Putamen (tissue), 1 donor: ENCODE data around the gene SAMD14.
A peak's percentile ranks its signal among the peaks of the same experiment; 100 is the strongest.

Experiments used
- DNase-seq: peaks from one replicate; pipeline ENCODE4 v3.0.0-alpha.2; 2016; ENCODE audit warnings: low spot score

SAMD14 gene

DNA sequence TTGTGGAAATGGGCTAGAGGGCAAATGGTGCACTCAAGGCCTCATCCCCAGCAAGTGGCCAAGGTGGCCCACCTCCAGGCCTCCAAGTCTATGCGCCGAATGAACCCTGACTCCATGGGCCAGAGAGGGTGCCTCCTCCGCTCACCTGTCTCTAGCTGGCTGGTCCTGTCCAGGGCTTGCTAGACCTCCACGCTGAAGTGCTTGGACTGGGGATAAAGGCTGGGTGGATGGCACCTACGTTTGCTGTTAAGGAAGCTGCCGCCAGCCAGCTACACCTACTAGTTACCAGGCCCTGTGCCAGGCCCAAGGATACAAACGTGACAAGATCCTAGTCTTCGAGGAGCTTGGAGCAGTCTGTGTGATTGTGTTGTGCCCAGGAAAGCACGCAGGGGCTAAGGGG, 35.1 kb upstream of the SAMD14 start:
- DNase-seq = no peak

DNA sequence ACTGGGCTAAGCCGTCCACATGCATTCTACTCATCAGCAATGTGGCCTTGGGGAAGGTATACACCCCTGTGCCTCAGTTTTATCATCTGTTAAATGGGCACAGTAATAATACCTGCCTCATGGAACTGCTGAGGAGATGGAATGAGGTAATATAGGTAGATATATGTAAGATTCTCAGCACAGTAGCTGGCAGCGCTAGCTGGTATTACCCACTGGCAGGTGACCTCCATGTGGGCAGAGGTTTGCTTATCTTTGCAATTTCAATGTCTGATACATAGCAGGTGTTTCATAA, 34.7 kb upstream of the SAMD14 start:
- DNase-seq = no peak

DNA sequence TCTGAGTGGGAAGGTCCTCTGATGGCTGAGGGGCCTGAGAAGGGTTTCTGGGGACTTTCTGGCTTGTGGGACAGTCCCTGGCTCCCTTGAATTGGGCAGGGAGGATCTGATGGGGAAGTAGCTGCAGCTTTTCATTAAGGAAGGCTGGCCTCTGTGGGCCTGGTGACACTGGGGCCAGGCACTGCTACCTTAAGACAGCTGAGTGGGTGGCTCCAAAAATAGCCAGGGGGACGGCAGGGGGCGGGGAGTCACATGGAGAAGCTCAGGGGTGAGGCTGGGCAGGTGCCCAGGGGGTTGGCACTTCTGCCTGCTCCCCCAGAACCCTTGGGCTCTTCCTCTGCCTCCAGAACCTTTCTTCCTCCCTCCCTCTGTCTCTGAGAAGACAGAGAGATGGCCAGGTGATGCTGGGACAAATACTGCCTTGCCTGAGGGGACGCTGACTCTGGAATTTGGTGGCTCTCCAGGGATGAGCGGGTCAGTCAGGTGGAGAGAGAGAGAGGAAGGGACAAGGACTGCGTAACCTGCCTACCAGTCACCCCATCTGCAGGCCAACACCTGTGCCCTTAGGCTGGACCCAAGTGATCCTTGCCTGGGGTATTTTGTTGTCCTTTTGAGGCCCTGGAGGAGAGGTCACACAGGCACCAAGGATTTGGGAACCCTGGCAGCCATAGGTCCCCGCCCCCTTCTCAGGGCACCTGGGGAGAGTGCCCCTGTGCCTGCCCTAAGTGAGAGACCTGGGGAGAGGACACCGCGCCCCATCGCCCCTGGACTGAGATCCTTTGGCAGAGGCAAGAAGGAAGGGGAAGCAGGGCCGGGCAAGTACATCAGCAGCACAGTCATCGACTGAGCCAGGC, 34.1 kb upstream of the SAMD14 start:
- DNase-seq = no peak

DNA sequence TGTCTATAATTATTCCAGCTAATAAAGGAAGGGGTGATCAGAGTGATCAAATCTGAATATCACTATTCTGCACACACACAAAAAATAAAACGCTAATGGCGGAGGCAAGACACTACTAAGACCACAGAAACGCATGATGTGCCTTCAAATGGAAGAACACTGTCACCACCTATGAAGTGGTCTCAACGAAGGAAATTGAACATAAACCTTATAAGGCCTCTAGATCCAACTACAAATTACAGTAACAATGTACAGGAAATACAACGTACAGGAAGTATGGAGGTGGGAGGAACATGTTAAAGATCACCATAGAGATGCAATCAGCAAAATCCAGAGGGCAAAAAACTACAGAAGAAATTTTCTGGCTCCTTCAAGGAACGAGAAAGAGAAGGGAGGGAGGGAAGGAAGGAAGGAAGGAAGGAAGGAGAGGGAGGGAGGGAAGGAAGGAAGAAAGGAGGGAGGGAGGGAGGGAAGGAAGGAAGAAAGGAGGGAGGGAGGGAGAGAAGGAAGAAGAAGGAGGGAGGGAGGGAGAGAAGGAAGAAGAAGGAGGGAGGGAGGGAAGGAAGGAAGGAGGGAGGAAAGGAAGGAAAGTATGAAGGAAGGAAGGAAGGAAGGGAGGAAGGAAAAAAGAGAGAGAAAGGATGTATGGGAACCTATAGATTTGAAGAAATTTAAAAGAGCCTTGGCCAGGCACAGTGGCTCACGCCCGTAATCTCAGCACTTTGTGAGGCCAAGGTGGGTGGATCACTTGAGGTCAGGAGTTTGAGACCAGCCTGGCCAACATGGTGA, 32.7 kb upstream of the SAMD14 start:
- DNase-seq = no peak

DNA sequence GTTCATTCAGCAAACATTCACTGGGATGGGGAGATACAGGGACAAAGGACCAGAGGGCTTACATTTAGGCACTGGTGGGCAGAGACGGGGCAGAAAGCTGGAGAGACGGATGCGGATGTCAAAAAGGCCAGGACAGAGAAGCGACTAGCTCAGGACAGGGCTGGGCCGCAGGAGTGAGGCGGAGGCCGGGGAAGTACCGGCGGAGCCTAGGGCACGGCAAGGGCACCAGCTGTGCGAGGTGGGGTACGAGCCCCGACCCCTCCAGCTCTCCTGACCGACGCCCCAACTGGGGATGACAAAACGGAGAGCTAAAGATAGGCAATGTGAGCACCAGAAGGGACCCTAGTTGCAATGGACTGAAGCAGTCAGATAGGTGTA, 31.9 kb upstream of the SAMD14 start:
- DNase-seq = no peak

GRCh38 chr17:50161023-50161910, 31.3 kb upstream of the SAMD14 start:
- peak; percentile 87 for DNase-seq

DNA sequence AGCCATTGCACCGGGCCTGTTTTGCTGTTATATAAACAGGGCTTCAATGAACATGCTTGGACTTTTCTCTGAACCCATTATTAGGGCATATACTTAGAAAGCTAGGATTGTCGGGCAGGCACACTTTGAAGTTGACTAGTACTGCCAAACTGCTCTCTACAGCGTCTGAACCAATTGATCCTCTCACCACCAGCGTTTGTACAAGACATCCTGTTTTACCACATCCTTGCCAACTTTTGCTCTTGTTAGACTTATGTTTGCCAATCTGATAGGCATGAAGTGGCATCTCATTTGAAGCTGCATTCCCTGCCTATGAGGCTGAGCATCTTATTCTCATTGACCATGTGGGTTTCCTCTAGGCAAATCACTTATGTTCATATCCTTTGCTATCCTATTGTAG, 27.9 kb upstream of the SAMD14 start:
- DNase-seq = no peak

DNA sequence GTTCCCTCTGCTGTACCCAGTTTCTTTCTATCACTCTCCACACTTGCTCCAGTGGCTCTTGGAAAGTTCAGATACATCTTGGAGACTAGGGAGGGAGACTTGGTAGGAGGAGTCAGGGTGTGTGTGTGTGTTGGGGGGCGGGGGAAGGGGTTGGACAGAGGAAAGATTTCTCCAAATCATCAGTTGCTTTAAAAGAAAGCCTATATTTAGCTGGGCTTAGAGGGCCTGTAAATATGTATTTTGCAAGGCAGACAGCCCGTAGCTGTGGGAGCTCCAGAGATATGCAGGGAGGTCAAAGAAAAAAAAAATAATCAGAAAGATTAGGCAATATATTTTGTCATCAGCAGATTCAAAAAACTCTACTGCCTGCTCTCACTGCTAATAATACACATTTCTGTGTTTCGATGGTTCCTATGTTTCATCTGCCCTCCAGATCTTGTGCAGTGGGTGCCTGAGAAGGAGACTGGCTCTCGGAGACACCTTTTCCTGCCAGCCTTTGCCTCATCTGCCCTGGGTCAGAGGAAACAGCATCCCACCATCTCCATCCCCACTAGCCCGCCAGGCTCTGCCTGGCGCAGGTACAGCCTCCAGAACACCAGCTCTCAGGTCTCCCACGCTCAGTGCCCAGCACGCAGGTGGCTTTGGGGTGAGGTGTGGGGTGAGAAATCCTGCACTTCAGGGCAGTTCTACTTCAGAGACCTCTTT, 25.3 kb upstream of the SAMD14 start:
- DNase-seq = no peak

DNA sequence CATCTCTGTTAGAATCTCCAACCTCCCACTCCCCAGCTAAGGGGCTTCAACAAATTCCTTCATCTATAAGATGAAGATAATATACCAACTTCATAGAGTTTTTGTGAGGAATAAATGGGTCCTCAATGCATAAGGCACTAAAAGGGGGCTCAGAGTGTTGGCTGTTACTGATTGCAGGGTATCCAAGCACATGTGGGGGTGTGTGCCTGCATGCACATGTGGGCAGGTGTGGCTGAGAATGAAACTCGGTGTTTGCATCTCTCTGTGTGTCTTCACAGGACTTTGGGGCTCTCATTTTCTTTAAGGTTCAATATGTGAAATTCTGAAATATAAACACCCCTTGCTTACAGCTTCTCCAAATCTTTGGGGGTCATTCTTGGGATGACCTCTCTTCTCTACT, 24.6 kb upstream of the SAMD14 start:
- no peak for DNase-seq

DNA sequence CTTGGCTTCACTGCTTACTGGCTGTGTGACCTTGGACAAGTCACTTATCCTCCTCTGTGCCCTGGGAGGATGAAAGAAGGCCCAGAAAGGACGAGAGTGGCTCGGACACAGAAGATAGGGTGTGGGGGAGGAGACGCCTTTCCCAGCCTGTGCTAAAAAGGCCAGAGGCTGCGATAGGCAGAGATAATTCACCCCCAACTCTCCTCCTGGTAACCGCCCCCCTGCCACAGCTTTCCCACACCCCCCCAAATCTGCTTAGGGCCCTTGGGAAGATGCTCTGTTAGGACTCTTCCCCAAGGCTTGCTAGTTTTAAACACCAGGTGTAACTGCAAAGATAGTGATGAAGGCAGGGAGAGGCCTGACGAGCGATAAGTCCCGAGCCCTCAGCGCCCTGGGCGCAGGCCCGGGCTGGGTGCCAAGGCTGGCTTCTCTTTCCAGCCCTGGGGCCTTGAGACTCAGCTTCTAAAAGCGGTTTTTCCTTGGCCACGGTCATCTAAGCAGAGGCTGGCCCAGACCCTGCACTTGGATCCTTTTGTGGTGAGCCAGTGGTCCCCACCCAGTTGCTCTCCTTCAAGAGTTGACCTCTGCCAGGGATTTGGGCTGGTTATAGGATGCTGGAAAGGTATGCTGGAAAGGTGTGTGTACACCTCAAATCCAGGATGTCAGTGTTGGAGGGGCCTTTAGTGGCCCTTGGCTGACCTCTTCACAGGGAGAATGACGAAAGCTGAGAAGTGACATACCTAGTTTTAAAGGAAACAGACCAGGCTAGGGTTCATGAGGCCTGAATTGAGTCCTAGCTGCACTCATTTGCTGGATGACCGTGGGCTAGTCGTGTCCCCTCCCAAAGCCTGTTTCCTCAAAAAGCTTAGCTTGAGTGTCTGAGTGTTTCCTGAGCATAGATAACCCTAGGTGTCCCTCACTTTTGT, 24.0 kb upstream of the SAMD14 start:
- no peak for DNase-seq

DNA sequence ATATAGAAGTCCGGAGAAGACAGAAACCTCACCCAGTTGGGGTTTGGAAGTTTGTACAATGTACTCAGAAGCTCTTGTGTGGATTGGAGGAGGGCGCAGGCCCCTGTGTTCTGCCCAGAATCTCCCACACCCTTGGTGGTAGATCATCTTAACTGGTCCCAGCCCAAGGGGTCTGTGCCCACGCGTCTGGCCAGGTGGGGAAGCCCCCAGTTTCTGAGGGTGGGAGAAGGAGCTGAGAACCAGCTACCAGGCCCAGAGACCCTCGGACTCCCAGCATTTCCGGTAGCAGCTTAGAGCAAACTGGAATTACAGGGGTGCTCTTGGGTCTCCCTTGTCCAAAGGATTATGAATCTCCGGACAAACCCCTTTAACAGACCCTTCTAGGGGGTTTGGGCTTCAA, 22.8 kb upstream of the SAMD14 start:
- DNase-seq = no peak

DNA sequence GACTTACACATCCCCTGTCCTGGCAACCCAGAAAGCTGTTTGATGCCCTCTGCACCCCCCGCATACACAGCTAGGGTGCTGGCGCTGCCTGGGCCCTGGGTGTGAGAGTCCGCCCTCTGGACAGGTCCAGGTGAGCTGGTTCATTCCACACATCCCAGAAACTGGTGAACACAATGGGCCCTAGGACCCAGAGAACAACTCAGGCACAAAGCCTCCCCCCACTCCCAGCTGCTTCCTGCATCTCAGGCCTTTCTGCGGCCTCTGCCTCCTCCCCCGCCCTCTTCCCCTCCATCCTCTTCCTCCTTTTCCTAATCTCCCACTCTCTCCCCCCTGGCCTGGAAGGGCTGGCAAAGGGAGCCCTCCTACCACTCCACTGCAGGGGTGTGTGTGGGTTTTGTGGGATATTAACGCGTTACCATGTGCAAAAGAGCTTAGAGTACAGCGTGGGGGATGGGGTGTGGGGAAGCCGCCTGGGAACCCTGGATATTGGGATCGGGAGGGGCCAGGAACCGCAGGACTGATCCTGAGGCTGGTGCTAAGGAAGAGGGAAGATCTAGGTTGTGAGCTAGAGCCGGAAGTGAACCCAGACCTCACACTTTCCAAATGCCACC, 22.1 kb upstream of the SAMD14 start:
- peak; percentile 92 for DNase-seq

GRCh38 chr17:50151041-50151936, 21.3 kb upstream of the SAMD14 start:
- DNase-seq = peak; percentile 91

DNA sequence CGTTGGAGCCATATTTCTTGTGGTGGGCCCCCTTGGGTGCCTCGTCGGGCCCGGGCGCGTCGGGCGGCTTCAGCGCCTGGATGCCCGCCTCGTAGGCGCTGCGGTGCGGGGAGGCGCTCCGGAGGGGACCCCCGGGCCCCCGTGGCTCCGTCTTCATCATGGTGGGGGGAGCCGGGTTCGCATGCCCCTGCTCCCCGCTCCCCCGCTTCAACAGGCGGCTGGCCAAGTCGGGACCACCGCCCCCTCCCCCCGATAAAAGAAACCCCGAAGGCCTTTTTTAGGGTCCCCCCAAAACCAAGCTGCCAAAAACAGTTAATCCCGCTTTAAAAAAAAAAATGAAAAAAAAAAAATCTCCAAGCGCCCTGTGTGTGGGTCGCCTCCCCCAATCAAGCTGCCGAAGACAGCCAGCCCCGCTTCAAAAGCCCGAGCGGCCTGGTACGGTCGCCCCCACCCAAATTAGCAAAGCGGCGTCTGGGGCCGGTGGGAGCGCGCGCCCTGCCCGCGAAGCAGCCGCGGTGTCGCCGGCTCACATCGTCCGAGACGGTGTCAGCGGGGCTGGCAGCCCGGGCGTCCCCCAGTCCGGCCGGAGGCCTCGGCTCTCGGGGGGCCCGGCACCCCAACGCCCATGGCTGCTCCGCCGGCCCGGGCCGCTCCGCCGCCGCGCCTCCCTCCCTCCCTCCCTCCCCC, 20.5 kb upstream of the SAMD14 start, which contains the start of gene PPP1R9B:
PPP1R9B (minus strand) TSS at position 324 of the 687 bp plus-strand sequence; CDS start at position 160, 164 bp downstream.
- DNase-seq = no peak

DNA sequence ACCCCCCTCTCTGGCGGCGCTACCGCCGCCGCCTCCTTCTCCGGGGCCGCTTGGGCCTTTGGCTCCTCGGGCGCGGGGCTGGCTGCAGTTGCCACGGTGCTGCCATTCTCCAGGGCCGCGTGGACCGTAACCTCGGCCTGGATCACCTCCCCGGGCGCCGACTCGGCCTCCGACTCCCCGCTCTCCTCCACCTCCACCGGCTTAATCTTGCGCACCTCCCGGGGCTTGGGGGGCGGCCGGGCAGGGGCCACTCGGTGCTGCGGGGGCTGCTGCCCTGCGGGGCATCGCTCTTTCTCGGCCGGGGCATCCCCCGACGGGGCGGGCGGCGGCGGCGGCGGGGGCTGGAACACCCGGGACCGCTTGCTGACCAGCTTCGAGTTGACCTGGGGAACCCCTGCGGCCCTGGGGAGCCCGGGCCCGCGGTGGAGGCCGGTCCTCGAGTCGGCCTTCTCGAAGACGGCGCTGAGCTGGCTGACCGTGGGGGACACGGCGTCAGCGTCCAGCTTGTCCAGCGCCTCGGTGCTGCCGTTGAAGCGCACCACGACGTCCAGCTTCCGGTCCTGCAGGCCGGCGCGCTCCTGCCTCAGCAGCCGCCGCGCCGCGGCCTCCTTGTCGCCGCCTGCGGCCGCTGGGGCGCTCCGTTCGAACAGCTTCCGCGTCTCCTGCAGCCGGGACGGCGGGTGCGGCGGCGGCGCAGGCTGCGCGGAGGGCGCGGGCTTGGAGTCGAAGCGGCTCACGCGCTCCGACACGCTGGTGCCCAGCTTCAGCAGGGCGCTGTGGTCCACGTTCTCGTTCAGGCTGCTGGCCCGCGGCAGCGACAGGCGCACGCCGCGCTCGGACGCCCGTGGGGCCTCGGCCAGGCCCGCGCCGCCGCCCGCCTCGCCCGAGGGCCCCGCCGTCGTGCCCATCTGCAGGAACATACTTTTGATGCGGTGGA, 19.7 kb upstream of the SAMD14 start:
- no peak for DNase-seq

DNA sequence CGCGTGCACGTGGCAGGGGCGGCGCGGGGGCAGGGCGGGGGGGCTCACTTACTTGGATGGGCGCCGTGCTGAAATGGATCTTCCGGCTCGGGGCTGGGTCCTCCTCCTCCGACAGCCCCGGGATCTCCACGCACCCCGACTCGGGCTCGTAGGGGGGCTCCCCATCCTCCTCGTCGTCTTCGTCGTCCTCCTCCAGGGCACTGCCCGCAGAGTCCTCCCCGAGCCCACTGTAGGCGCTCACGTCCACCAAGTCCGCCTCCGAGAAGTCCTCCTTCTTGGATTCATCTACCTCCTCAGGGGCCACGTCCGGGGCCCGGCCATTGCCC, 19.1 kb upstream of the SAMD14 start:
- DNase-seq = no peak

- peak; percentile 58 for DNase-seq
Measured at GRCh38 chr17:50148226-50149090, 18.5 kb upstream of the SAMD14 start.
